ENCODE measurements around the gene FDXR.

The FDXR gene

DNA sequence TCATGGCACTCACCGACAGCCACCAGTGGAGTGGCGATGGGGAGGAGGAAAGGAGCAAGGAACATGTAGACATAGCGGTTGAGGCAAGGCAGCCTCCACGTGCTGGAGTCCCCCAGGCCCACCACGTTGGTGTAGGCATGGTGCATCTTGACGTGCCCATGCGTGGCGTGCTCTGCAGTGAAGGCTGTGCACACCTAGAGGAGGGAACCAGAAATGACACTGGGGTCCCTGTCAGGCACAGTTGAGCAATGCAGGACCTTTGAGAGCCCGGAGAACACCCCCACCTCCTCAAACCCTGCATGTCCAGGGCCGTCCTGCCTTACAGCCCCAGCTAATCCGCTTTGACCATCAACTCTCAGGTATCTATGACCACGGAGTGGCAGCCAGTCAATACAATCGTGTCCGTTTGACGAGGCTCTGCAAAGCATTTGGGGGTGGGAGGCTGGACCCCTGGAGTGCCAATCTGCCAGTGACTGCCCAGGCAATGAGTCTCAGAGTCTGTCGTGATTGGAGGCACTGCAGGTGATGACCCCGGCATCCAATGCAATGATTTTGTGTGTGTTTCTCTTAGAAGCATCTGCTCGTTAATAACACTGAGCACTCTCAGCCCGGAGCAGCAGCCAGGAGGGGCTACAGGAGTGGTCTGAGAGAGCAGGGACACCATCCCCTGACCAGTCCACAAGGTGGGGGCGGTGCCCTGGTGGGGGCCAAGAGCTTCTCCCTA lies 9.9 kb upstream of the FDXR start:
- H3K4me3 ChIP-seq (ENCODE audit: low read depth, low read length) = no peak overlapping the region
- no peak for DNase-seq (ENCODE audit: low read depth)
- TF ChIP-seq, protein P1, sequence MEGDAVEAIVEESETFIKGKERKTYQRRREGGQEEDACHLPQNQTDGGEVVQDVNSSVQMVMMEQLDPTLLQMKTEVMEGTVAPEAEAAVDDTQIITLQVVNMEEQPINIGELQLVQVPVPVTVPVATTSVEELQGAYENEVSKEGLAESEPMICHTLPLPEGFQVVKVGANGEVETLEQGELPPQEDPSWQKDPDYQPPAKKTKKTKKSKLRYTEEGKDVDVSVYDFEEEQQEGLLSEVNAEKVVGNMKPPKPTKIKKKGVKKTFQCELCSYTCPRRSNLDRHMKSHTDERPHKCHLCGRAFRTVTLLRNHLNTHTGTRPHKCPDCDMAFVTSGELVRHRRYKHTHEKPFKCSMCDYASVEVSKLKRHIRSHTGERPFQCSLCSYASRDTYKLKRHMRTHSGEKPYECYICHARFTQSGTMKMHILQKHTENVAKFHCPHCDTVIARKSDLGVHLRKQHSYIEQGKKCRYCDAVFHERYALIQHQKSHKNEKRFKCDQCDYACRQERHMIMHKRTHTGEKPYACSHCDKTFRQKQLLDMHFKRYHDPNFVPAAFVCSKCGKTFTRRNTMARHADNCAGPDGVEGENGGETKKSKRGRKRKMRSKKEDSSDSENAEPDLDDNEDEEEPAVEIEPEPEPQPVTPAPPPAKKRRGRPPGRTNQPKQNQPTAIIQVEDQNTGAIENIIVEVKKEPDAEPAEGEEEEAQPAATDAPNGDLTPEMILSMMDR (IDR thresholded peaks at IDR 0.05; ENCODE audit: low read depth, low read length, missing control alignments) = no peak

DNA sequence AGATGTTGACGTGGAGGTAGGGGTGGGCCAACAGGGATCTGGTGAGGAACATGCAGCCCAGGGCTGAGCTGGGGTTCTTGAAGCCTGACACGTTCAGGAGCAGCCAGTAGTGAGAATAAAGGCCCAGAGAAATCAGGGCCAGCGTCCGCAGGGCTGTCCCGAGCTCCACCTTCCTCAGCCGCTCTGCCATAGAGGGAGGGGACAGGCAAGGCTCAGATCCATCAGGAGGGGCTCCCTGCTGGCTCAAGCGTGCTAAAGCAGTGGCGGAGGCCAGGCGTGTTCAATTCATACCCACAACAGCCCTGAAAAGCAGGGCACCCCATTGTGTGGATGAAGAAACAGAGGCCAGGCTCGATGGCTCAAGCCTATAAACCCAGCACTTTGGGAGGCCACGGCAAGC lies 8.3 kb upstream of the FDXR start:
- TF ChIP-seq, protein P1 (IDR thresholded peaks at IDR 0.05; ENCODE audit: low read depth, low read length, missing control alignments) = no peak
- DNase-seq (ENCODE audit: low read depth) = no peak
- H3K4me3 ChIP-seq (ENCODE audit: low read depth, low read length) = no peak overlapping the region

DNA sequence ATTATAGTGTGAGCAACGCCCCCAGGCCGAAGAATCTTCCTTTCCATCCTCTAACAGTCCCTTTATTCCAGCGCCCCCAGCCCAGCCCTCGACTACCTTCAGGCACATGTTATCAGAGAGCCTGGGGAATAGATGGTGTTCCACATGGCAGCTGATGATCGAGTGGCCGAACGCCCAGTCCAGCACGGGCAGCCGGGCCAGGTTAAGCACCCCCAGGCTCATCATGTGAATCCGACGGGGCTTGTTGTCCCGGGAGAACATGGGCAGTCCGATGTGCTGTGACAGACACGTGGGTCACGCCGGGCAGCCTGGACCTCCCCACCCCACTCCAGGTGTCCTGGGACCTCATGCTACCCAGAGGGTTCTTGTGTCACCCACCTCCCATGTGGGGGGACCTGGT lies 6.5 kb upstream of the FDXR start:
- no peak overlapping the region for H3K4me3 ChIP-seq (ENCODE audit: low read depth, low read length)
- TF ChIP-seq, protein P1 (IDR thresholded peaks at IDR 0.05; ENCODE audit: low read depth, low read length, missing control alignments) = no peak
- DNase-seq (ENCODE audit: low read depth) = no peak

DNA sequence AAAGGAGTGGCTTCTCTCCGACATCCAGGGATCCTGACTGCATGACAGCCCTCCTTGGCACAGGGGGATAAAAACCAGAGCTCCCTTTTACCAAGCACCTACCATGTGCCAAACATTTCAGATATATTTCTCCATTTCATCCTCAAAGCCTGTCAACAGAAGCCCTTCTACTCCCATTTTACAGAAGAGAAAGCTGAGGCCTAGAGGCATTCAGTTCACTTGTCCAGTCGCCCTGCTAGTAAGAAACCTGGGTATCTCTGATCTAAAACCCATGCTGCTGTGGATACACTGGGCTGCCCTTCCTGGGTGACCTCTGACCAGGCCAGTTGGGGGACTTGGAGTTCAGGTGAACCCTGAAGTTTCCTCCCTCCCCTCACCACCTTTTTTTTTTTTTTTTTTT lies 5.9 kb upstream of the FDXR start:
- no peak overlapping the region for H3K4me3 ChIP-seq (ENCODE audit: low read depth, low read length)
- TF ChIP-seq, protein P1 (IDR thresholded peaks at IDR 0.05; ENCODE audit: low read depth, low read length, missing control alignments) = no peak
- DNase-seq (ENCODE audit: low read depth) = no peak

DNA sequence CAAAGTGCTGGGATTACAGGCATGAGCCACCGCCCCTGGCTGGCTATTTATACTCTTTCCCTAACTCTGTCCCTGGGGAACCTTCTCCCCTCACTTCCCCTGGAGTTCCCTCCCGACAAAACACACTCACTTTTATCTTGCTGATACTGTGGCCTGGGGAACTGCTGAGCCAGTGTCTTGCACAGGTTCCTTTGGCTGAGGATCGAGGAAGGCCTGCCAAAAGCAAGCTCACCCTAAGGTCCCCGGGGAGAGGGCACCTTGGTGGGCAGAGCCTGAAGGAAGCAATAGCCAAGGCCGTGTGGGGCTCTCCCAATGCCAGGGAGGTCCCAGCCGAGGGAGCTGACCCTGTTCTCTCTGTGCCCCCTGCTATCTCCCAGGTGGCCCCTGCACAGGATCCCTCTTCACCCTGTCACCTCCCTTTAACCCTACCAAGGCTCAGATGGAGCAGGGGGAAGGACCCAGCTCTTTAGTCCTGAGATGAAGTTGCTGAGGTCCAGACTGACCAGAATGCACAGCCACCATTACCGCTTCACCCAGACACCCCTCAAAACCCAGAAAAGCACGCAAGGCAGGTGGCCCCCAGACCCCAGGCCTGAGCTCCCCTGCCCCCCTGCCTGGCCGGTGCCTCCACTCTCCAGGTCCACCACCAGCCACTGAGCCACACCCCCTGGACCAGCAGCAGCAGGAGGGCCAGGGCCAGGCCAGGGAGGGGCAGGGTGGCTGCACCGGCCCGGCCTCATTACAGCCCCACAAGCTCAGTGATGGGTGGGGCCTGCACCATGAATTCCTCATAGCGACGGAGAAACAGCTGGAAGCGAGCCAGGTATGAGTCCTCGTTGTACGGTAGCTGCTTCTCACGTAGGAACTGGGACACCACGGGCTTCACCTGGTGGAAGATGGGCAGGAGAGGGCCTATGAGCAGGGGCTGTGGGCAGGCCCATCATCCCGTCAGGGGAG lies 5.1 kb upstream of the FDXR start:
- DNase-seq (ENCODE audit: low read depth) = no peak
- H3K4me3 ChIP-seq (ENCODE audit: low read depth, low read length) = no peak overlapping the region
- TF ChIP-seq, protein P1 (IDR thresholded peaks at IDR 0.05; ENCODE audit: low read depth, low read length, missing control alignments) = no peak

DNA sequence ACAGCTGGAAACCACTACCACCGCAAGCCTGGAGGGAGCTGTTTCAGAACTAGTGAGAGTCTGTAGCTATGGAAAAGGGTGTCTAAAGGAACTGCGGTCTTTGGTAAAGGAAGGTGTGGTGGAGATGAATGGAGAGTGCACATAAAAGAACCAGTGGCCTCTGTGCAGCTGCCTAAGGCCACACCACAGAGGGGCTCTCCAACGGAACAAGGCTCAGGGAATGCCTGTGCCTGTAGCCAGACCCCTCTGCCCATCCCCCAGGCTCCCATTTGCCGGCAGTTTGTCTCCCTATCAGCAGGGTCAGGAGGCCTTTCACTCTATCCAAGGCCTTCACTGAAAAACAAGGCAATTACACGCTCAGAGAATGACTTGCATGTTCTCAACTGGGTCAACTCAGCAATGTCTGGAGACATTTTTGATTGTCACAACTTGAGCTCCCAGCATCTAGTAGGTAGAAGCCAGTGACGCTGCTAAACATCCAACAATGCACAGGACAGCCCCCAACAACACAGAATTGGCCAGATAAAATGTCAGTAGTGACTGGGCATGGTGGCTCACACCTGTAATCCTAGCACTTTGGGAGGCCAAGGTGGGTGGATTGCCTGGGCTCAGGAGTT lies 3.3 kb upstream of the FDXR start:
- no peak for DNase-seq (ENCODE audit: low read depth)
- TF ChIP-seq, protein P1 (IDR thresholded peaks at IDR 0.05; ENCODE audit: low read depth, low read length, missing control alignments) = no peak
- H3K4me3 ChIP-seq (ENCODE audit: low read depth, low read length) = no peak overlapping the region

All from GM12864 (cell line).